Measurements from ENCODE around the gene SMNDC1.

GRCh38 chr10:110337401-110337800 lies 32.7 kb upstream of the SMNDC1 start:
- TF ChIP-seq CTCF (IDR thresholded peaks at IDR 0.05) = no peak
- TF ChIP-seq POLR2A (IDR thresholded peaks at IDR 0.05) = no peak

All from heart left ventricle (tissue), 13 donors.